ENCODE results near the gene LMNA.

DNA sequence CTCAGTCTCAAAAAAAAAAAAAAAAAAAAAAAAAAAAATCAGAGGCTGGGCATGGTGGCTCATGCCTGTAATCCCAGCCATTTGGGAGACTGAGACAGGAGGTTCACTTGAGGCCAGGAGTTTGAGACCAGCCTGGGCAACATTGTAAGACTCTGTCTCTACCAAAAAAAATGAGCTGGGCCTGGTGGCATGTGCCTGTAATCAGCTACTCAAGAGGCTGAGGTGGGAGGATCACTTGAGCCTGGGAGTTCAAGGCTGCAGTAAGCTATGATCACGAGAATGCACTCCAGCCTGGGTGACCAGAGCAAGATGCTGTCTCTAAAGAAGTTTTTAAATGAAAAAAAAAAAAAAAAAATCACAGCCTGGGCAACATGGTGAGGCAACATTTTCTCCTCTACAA is 49.2 kb downstream of the LMNA start:
- TF ChIP-seq, protein P1, sequence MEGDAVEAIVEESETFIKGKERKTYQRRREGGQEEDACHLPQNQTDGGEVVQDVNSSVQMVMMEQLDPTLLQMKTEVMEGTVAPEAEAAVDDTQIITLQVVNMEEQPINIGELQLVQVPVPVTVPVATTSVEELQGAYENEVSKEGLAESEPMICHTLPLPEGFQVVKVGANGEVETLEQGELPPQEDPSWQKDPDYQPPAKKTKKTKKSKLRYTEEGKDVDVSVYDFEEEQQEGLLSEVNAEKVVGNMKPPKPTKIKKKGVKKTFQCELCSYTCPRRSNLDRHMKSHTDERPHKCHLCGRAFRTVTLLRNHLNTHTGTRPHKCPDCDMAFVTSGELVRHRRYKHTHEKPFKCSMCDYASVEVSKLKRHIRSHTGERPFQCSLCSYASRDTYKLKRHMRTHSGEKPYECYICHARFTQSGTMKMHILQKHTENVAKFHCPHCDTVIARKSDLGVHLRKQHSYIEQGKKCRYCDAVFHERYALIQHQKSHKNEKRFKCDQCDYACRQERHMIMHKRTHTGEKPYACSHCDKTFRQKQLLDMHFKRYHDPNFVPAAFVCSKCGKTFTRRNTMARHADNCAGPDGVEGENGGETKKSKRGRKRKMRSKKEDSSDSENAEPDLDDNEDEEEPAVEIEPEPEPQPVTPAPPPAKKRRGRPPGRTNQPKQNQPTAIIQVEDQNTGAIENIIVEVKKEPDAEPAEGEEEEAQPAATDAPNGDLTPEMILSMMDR (IDR thresholded peaks at IDR 0.05; ENCODE audit: low read depth, low read length, poor library complexity, severe bottlenecking): no peak
- TF ChIP-seq EZH2phosphoT487 (IDR thresholded peaks at IDR 0.05; ENCODE audit: borderline replicate concordance, low read length): no peak
